Mucosa of stomach (tissue), 1 donor: ENCODE measurements around the gene MYL11.

Experiments
- H3K27me3 ChIP-seq: one replicate; pipeline ENCODE4 v1.7.0; 2013; ENCODE audit warnings: mild to moderate bottlenecking, low read length; ENCODE audit not compliant: control insufficient read depth, insufficient read depth
- H3K36me3 ChIP-seq: one replicate; pipeline ENCODE4 v1.7.0; 2013; ENCODE audit warnings: low read length; ENCODE audit not compliant: control insufficient read depth, insufficient read depth
- H3K4me1 ChIP-seq: one replicate; pipeline ENCODE4 v1.7.0; 2013; ENCODE audit warnings: mild to moderate bottlenecking, low read length; ENCODE audit not compliant: control insufficient read depth, insufficient read depth
- H3K4me3 ChIP-seq: one replicate; pipeline ENCODE4 v1.7.0; 2013; ENCODE audit warnings: low read length
- H3K9ac ChIP-seq: one replicate; pipeline ENCODE4 v1.7.0; 2013; ENCODE audit warnings: mild to moderate bottlenecking, low read length, moderate library complexity
- H3K9me3 ChIP-seq: one replicate; pipeline ENCODE4 v1.7.0; 2013; ENCODE audit warnings: mild to moderate bottlenecking, low read length, moderate library complexity; ENCODE audit not compliant: control insufficient read depth
- donor health status: Pancreatic carcinoma.

MYL11 gene

GRCh38 chr16:30368792-30369090 lies 5.9 kb upstream of the MYL11 start:
- H3K9me3 ChIP-seq = no peaks in the 10 kb centered on the region
- peaks cover 24% of the 10 kb centered on the region for H3K4me1 ChIP-seq
- no peaks in the 10 kb centered on the region for H3K36me3 ChIP-seq
- no peaks in the 10 kb centered on the region for H3K27me3 ChIP-seq
- peak overlapping the region; percentile 17 for H3K4me3 ChIP-seq
- H3K9ac ChIP-seq = peak overlapping the region; percentile 79

- no peaks in the 10 kb centered on the region for H3K9me3 ChIP-seq
- no peaks in the 10 kb centered on the region for H3K27me3 ChIP-seq
- no peaks in the 10 kb centered on the region for H3K36me3 ChIP-seq
- peak overlapping the region; percentile 79 for H3K9ac ChIP-seq
- H3K4me1 ChIP-seq = peaks cover 24% of the 10 kb centered on the region
- peak overlapping the region; percentile 17 for H3K4me3 ChIP-seq
Observed at GRCh38 chr16:30369091-30369937, 5.3 kb upstream of the MYL11 start.

- Histone ChIP-seq H3K9me3 (no peaks in the 10 kb centered on the region), H3K27me3 (no peaks in the 10 kb centered on the region), H3K36me3 (no peaks in the 10 kb centered on the region), H3K4me1 (peaks cover 24% of the 10 kb centered on the region), H3K9ac (peak overlapping the region; percentile 79), H3K4me3 (no peak overlapping the region)
Observed at GRCh38 chr16:30369938-30370455, 4.6 kb upstream of the MYL11 start.

- Histone ChIP-seq H3K9me3 (no peaks in the 10 kb centered on the region), H3K36me3 (no peaks in the 10 kb centered on the region), H3K4me3 (peak within 1 kb of the TSS; percentile 22), H3K9ac (peak within 1 kb of the TSS; percentile 79), H3K4me1 (peaks cover 24% of the 10 kb centered on the region), H3K27me3 (no peaks in the 10 kb centered on the region)
Observed at GRCh38 chr16:30370456-30371247, 4.0 kb upstream of the MYL11 start, which contains the start of gene TBC1D10B. Gene TBC1D10B, minus strand, starts transcription at chr16:30370494. Its CDS starts 311 bp downstream, at chr16:30370183.

GRCh38 chr16:30371248-30371816 lies 3.3 kb upstream of the MYL11 start:
- Histone ChIP-seq H3K9ac (peak overlapping the region; percentile 78), H3K27me3 (no peaks in the 10 kb centered on the region), H3K4me1 (peaks cover 24% of the 10 kb centered on the region), H3K4me3 (peak overlapping the region; percentile 22), H3K36me3 (no peaks in the 10 kb centered on the region), H3K9me3 (no peaks in the 10 kb centered on the region)

- no peak overlapping the region for H3K9ac ChIP-seq
- H3K4me1 ChIP-seq = peaks cover 25% of the 10 kb centered on the region
- H3K27me3 ChIP-seq = no peaks in the 10 kb centered on the region
- H3K36me3 ChIP-seq = no peaks in the 10 kb centered on the region
- H3K4me3 ChIP-seq = no peak overlapping the region
- H3K9me3 ChIP-seq = no peaks in the 10 kb centered on the region
Observed at GRCh38 chr16:30372038-30372712, 2.4 kb upstream of the MYL11 start.

- H3K36me3 ChIP-seq = no peaks in the 10 kb centered on the region
- H3K9me3 ChIP-seq = no peaks in the 10 kb centered on the region
- H3K4me3 ChIP-seq = no peak overlapping the region
- no peak overlapping the region for H3K9ac ChIP-seq
- H3K4me1 ChIP-seq = peaks cover 23% of the 10 kb centered on the region
- no peaks in the 10 kb centered on the region for H3K27me3 ChIP-seq
Observed at GRCh38 chr16:30372725-30373124, 1.9 kb upstream of the MYL11 start.

- Histone ChIP-seq H3K9me3 (no peaks in the 10 kb centered on the region), H3K4me3 (no peak overlapping the region)
Observed at GRCh38 chr16:30375864-30376263, 1.3 kb downstream of the MYL11 start.

GRCh38 chr16:30376461-30376902 lies 1.9 kb downstream of the MYL11 start:
- H3K27me3 ChIP-seq = no peaks in the 10 kb centered on the region

More at GRCh38 chr16:30375864-30376263, 1.3 kb downstream of the MYL11 start:
- Histone ChIP-seq H3K27me3 (no peaks in the 10 kb centered on the region), H3K4me1 (peaks cover 20% of the 10 kb centered on the region), H3K9ac (no peak overlapping the region), H3K36me3 (no peaks in the 10 kb centered on the region)

GRCh38 chr16:30377050-30377811 lies 2.6 kb downstream of the MYL11 start:
- Histone ChIP-seq H3K9me3 (no peaks in the 10 kb centered on the region), H3K36me3 (no peaks in the 10 kb centered on the region), H3K4me1 (peaks cover 10% of the 10 kb centered on the region), H3K9ac (peak overlapping the region; percentile 96), H3K4me3 (peak overlapping the region; percentile 67), H3K27me3 (no peaks in the 10 kb centered on the region)

More at GRCh38 chr16:30376461-30376902, 1.9 kb downstream of the MYL11 start:
- Histone ChIP-seq H3K4me1 (peaks cover 13% of the 10 kb centered on the region), H3K36me3 (no peaks in the 10 kb centered on the region), H3K4me3 (no peak overlapping the region), H3K9ac (no peak overlapping the region), H3K9me3 (no peaks in the 10 kb centered on the region)

GRCh38 chr16:30377812-30378235 lies 3.2 kb downstream of the MYL11 start:
- peak overlapping the region; percentile 67 for H3K4me3 ChIP-seq
- H3K27me3 ChIP-seq = no peaks in the 10 kb centered on the region
- peaks cover 10% of the 10 kb centered on the region for H3K4me1 ChIP-seq
- H3K9ac ChIP-seq = peak overlapping the region; percentile 96
- no peaks in the 10 kb centered on the region for H3K9me3 ChIP-seq
- H3K36me3 ChIP-seq = no peaks in the 10 kb centered on the region
